ENCODE data around the gene WDR45B.

DNA sequence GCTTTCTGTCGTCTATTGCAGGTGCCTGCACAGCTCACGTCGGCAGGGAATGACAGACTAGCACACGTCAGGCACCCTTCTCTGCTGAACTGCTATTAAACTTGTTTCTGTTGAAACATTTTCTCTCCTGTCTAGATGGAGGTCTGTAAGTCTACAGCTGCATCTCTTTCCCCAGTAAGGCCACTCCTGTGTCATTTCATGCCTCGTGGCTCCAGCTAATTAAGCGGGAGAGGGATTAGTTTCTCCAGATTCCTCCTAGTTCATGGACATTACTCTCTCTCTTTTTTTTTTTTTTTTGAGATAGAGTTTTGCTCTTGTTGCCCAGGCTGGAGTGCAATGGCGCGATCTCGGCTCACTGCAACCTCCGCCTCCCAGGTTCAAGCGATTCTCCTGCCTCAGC lies 74.2 kb downstream of the WDR45B start:
- TF ChIP-seq, protein P1, sequence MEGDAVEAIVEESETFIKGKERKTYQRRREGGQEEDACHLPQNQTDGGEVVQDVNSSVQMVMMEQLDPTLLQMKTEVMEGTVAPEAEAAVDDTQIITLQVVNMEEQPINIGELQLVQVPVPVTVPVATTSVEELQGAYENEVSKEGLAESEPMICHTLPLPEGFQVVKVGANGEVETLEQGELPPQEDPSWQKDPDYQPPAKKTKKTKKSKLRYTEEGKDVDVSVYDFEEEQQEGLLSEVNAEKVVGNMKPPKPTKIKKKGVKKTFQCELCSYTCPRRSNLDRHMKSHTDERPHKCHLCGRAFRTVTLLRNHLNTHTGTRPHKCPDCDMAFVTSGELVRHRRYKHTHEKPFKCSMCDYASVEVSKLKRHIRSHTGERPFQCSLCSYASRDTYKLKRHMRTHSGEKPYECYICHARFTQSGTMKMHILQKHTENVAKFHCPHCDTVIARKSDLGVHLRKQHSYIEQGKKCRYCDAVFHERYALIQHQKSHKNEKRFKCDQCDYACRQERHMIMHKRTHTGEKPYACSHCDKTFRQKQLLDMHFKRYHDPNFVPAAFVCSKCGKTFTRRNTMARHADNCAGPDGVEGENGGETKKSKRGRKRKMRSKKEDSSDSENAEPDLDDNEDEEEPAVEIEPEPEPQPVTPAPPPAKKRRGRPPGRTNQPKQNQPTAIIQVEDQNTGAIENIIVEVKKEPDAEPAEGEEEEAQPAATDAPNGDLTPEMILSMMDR (conservative IDR thresholded peaks at IDR 0.05; ENCODE audit: low read length), result no peak
- TF ChIP-seq EZH2phosphoT487 (IDR thresholded peaks at IDR 0.05; ENCODE audit: borderline replicate concordance, low read depth, low read length), result no peak
